Suppressor macrophage treated with lipopolysaccharide for 4 hours (primary cell): ENCODE data around the gene ERP44.
"Not testable (repeated sequence)": the region's sequence is repeated elsewhere in the genome, so short reads cannot be mapped to it uniquely, and the experiment has no call there.

Experiments used
- DNase-seq: peaks from one replicate; pipeline ENCODE4 v3.0.0-alpha.2; 2020

ERP44 gene

GRCh38 chr9:100064872-100065581, 33.8 kb downstream of the ERP44 start:
- peak; percentile 30 for DNase-seq

GRCh38 chr9:100063185-100063584, 35.6 kb downstream of the ERP44 start:
- no peak for DNase-seq

DNA sequence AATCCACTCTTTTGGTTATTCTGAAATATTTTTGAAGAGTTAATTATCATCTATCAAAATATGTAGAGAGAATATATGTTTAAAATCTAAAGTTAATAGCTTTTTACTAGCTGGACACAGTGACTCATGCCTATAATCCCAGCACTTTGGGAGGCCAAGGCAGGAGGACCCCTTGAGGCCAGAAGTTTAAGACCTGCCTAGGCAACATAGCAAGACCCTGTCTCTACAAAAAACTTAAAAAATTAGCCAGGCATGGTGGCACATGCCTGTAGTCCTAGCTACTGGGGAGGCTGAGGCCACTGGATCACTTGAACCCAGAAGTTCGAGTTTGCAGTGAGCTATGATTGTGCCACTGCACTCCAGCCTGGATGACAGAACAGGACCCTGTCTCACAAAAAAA, 36.1 kb downstream of the ERP44 start:
- not testable (repeated sequence) for DNase-seq

- peak; percentile 5 for DNase-seq
These were observed 39.9 kb downstream of the ERP44 start for GRCh38 chr9:100058699-100059579.

GRCh38 chr9:100057624-100058023, 41.2 kb downstream of the ERP44 start:
- DNase-seq = peak; percentile 39

- peak; percentile 68 for DNase-seq
These were observed 42.2 kb downstream of the ERP44 start for GRCh38 chr9:100056561-100056960.

- DNase-seq = no peak
These were observed 46.4 kb downstream of the ERP44 start for GRCh38 chr9:100052375-100052774.

DNA sequence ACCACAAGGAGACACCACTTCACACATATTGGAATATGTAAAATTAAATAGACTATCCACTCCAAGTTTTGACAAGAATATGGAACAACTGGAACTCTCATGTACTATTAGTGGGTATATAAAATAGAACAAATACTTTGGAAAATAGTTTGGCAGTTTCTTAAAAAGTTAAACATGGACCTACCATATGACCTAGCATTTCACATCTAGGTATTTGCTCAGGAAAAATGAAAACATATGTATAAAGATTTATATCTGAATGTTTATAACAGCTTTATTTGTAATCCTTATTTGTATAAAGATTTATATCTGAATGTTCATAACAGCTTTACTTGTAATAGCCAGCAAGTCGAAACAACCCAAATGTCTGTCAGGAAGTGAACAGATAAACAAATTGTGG, 49.2 kb downstream of the ERP44 start:
- no peak for DNase-seq

DNA sequence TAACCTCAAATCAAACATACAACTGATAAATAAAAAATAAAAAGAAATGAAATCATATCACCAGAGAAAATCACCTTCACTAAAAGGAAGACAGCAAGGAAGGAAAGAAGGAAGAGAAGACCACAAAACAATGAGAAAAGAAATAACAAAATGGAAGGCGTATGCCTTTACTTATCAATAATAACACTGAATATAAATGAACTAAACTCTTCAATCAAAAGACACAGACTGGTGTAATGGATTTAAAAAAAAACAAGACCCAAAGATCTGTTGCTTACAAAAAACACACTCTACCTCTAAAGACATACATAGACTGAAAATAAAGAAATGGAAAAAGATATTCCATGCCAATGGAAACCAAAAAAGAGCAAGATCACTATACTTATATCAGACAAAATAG, 60.3 kb downstream of the ERP44 start:
- DNase-seq = no peak

GRCh38 chr9:100033877-100034551, 64.8 kb downstream of the ERP44 start:
- DNase-seq = no peak

- peak; percentile 32 for DNase-seq
These were observed 68.3 kb downstream of the ERP44 start for GRCh38 chr9:100030548-100030947.

GRCh38 chr9:100029251-100029650, 69.5 kb downstream of the ERP44 start:
- no peak for DNase-seq

- DNase-seq = peak; percentile 75
These were observed 70.5 kb downstream of the ERP44 start for GRCh38 chr9:100028201-100028784.

DNA sequence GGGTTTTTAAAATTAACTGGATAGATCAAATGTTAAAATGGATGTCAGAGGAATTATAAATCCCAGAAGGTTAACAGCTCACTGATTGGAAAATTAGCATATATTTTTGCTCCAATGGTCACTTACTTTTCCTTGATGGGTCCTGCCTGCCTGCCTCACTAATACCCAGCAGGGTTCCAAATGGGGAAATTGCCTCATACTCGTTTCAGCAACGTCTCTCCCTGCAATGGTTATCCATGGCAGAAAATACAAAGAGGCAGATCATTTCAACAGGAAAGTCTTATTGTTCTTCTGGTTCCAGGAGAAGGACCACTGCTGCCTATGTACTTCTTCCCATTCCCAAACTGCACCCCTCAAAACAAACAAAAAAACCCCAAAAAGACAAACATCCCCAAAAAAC, 71.3 kb downstream of the ERP44 start:
- peak; percentile 22 for DNase-seq

- no peak for DNase-seq
These were observed 76.9 kb downstream of the ERP44 start for GRCh38 chr9:100021931-100022330.

GRCh38 chr9:100020121-100020795, 78.5 kb downstream of the ERP44 start:
- DNase-seq = no peak

GRCh38 chr9:100019541-100019940, 79.3 kb downstream of the ERP44 start:
- DNase-seq = no peak

GRCh38 chr9:100014846-100015245, 84.0 kb downstream of the ERP44 start:
- DNase-seq = no peak

DNA sequence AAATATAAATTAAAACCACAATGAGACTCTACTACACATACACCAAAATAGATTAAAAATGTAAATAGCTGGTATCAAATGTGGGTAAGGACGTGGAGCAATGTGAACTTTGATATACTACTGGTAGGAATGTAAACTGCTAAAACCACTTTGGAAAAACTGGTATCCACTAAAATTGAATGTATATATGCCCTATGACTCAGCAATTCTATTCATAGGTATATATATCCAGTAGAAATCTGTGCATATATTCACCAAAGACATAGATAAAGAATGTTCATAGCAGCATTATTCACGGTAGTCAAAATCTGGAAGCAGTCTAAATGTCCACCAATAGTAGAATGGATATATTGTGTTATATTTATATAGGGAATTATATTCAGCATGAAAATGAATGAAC, 85.2 kb downstream of the ERP44 start:
- DNase-seq = no peak

DNA sequence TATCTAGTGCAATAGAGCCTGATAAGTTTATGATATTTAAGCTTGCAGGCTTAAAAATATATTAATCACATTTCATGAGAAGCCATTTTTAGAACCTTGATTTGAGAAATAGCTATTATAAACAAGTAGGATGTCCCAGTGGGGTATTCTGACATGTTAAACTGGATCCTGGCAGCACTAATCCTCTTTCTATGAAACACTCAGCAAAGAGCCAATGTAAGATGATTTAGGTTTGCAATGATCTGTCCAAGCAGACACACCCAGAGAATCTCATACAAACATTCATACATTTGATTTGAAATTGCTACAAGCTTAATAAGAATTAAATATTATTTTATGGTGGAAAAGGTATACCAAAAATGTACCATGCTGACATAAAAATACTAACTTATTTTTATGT, 86.5 kb downstream of the ERP44 start:
- no peak for DNase-seq

- DNase-seq = peak; percentile 66
These were observed 87.6 kb downstream of the ERP44 start for GRCh38 chr9:100011062-100011681.

DNA sequence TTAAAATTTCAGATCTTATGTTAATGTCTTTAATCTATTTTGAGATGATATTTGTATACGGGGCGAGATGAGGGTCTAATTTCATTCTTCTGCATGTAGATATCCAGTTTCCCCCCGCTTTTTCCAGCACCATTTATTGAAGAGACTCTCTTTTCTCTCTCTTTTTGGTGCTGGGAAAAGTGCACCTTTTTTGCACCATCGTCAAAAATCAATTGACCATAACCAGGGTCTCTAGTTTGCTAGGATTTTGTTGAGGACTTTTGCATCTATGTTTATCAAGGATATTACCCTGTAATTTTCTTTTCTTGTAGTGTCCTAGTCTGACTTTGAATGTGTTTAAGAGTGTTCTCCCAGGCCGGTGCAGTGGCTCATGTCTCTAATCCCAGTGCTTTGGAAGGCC, 99.0 kb downstream of the ERP44 start:
- no peak for DNase-seq
